Activated naive CD8-positive, alpha-beta T cell (primary cell): ENCODE results near the gene OR2S2.
"Not testable (repeated sequence)": the region's sequence is repeated elsewhere in the genome, so short reads cannot be mapped to it uniquely, and the experiment has no call there.

Source experiments
- H3K27ac Mint-ChIP-seq: one replicate; pipeline ENCODE4 v1.8.0; 2021; ENCODE audit warnings: mixed read lengths
- H3K27me3 Mint-ChIP-seq: one replicate; pipeline ENCODE4 v1.8.0; 2021; ENCODE audit warnings: mixed read lengths
- H3K36me3 Mint-ChIP-seq: one replicate; pipeline ENCODE4 v1.8.0; 2021; ENCODE audit warnings: mixed read lengths
- H3K4me1 Mint-ChIP-seq: one replicate; pipeline ENCODE4 v1.8.0; 2021; ENCODE audit warnings: low read depth, mixed read lengths
- H3K4me3 Mint-ChIP-seq: one replicate; pipeline ENCODE4 v1.8.0; 2021; ENCODE audit warnings: mild to moderate bottlenecking, mixed read lengths
- H3K9me3 Mint-ChIP-seq: one replicate; pipeline ENCODE4 v1.8.0; 2021; ENCODE audit warnings: low read depth, mixed read lengths

Gene OR2S2

GRCh38 chr9:35958104-35958837, at the start of gene OR2S2:
Gene OR2S2, minus strand, starts transcription at chr9:35958154. Its CDS starts 56 bp downstream, at chr9:35958098.
- H3K4me1 Mint-ChIP-seq, result peaks cover 2% of the 10 kb centered on the region
- H3K27me3 Mint-ChIP-seq, result peaks cover 1% of the 10 kb centered on the region
- H3K9me3 Mint-ChIP-seq, result no peaks in the 10 kb centered on the region
- no peak within 1 kb of the TSS for H3K4me3 Mint-ChIP-seq
- no peaks in the 10 kb centered on the region for H3K36me3 Mint-ChIP-seq
- no peak within 1 kb of the TSS for H3K27ac Mint-ChIP-seq

- no peak overlapping the region for H3K4me3 Mint-ChIP-seq
- no peak overlapping the region for H3K27ac Mint-ChIP-seq
- H3K27me3 Mint-ChIP-seq, result peaks cover 29% of the 10 kb centered on the region
- H3K36me3 Mint-ChIP-seq, result peaks cover 4% of the 10 kb centered on the region
- peaks cover 16% of the 10 kb centered on the region for H3K4me1 Mint-ChIP-seq
- H3K9me3 Mint-ChIP-seq, result no peaks in the 10 kb centered on the region
These were observed 49.4 kb upstream of the OR2S2 start for GRCh38 chr9:36007316-36007708.

GRCh38 chr9:36006549-36007315, 48.8 kb upstream of the OR2S2 start:
- Mint-ChIP-seq H3K27me3 (peaks cover 29% of the 10 kb centered on the region), H3K27ac (no peak overlapping the region), H3K4me3 (no peak overlapping the region), H3K9me3 (no peaks in the 10 kb centered on the region), H3K4me1 (peaks cover 16% of the 10 kb centered on the region), H3K36me3 (peaks cover 4% of the 10 kb centered on the region)

- Mint-ChIP-seq H3K27ac (no peak overlapping the region), H3K4me3 (no peak overlapping the region), H3K36me3 (peaks cover 4% of the 10 kb centered on the region), H3K27me3 (peaks cover 29% of the 10 kb centered on the region), H3K9me3 (no peaks in the 10 kb centered on the region), H3K4me1 (peaks cover 16% of the 10 kb centered on the region)
These were observed 47.9 kb upstream of the OR2S2 start for GRCh38 chr9:36005891-36006290.

GRCh38 chr9:35998333-35998732, 40.4 kb upstream of the OR2S2 start:
- peaks cover 11% of the 10 kb centered on the region for H3K9me3 Mint-ChIP-seq
- H3K4me1 Mint-ChIP-seq, result no peaks in the 10 kb centered on the region
- H3K36me3 Mint-ChIP-seq, result peaks cover 15% of the 10 kb centered on the region
- H3K27me3 Mint-ChIP-seq, result peaks cover 12% of the 10 kb centered on the region
- no peak overlapping the region for H3K27ac Mint-ChIP-seq
- no peak overlapping the region for H3K4me3 Mint-ChIP-seq

- not testable (repeated sequence) for H3K27me3 Mint-ChIP-seq, H3K4me3 Mint-ChIP-seq, H3K4me1 Mint-ChIP-seq, H3K27ac Mint-ChIP-seq
- Mint-ChIP-seq H3K9me3 (peaks cover 11% of the 10 kb centered on the region), H3K36me3 (peaks cover 15% of the 10 kb centered on the region)
These were observed 39.1 kb upstream of the OR2S2 start for GRCh38 chr9:35997016-35997415.

GRCh38 chr9:35996358-35996970, 38.5 kb upstream of the OR2S2 start:
- peaks cover 15% of the 10 kb centered on the region for H3K36me3 Mint-ChIP-seq
- no peak overlapping the region for H3K27ac Mint-ChIP-seq
- no peaks in the 10 kb centered on the region for H3K4me1 Mint-ChIP-seq
- peaks cover 11% of the 10 kb centered on the region for H3K9me3 Mint-ChIP-seq
- H3K27me3 Mint-ChIP-seq, result peaks cover 8% of the 10 kb centered on the region
- no peak overlapping the region for H3K4me3 Mint-ChIP-seq

- H3K4me1 Mint-ChIP-seq, result no peaks in the 10 kb centered on the region
- peaks cover 7% of the 10 kb centered on the region for H3K27me3 Mint-ChIP-seq
- peaks cover 15% of the 10 kb centered on the region for H3K36me3 Mint-ChIP-seq
- peaks cover 11% of the 10 kb centered on the region for H3K9me3 Mint-ChIP-seq
- H3K27ac Mint-ChIP-seq, result no peak overlapping the region
- H3K4me3 Mint-ChIP-seq, result no peak overlapping the region
These were observed 37.0 kb upstream of the OR2S2 start for GRCh38 chr9:35994959-35995358.

GRCh38 chr9:35993976-35994720, 36.2 kb upstream of the OR2S2 start:
- Mint-ChIP-seq H3K36me3 (peaks cover 15% of the 10 kb centered on the region), H3K9me3 (peaks cover 11% of the 10 kb centered on the region), H3K4me3 (no peak overlapping the region), H3K4me1 (no peaks in the 10 kb centered on the region), H3K27me3 (peaks cover 7% of the 10 kb centered on the region), H3K27ac (no peak overlapping the region)

- not testable (repeated sequence) for H3K4me3 Mint-ChIP-seq, H3K27me3 Mint-ChIP-seq, H3K27ac Mint-ChIP-seq, H3K9me3 Mint-ChIP-seq, H3K36me3 Mint-ChIP-seq, H3K4me1 Mint-ChIP-seq
These were observed 35.2 kb upstream of the OR2S2 start for GRCh38 chr9:35993136-35993535.

GRCh38 chr9:35990155-35990554, 32.2 kb upstream of the OR2S2 start:
- Mint-ChIP-seq H3K4me3 (no peak overlapping the region), H3K27me3 (peaks cover 17% of the 10 kb centered on the region), H3K27ac (no peak overlapping the region), H3K9me3 (no peaks in the 10 kb centered on the region), H3K4me1 (no peaks in the 10 kb centered on the region), H3K36me3 (no peaks in the 10 kb centered on the region)

GRCh38 chr9:35984021-35984420, 26.1 kb upstream of the OR2S2 start:
- H3K36me3 Mint-ChIP-seq, result peaks cover 3% of the 10 kb centered on the region
- peaks cover 26% of the 10 kb centered on the region for H3K27me3 Mint-ChIP-seq
- H3K4me3 Mint-ChIP-seq, result no peak overlapping the region
- H3K9me3 Mint-ChIP-seq, result no peaks in the 10 kb centered on the region
- H3K4me1 Mint-ChIP-seq, result no peaks in the 10 kb centered on the region
- no peak overlapping the region for H3K27ac Mint-ChIP-seq

GRCh38 chr9:35981699-35982098, 23.7 kb upstream of the OR2S2 start:
- Mint-ChIP-seq H3K4me1 (no peaks in the 10 kb centered on the region), H3K36me3 (peaks cover 4% of the 10 kb centered on the region), H3K27ac (no peak overlapping the region), H3K4me3 (no peak overlapping the region), H3K27me3 (peaks cover 31% of the 10 kb centered on the region), H3K9me3 (no peaks in the 10 kb centered on the region)

GRCh38 chr9:35980289-35981011, 22.5 kb upstream of the OR2S2 start:
- H3K27me3 Mint-ChIP-seq, result peaks cover 30% of the 10 kb centered on the region
- H3K4me3 Mint-ChIP-seq, result no peak overlapping the region
- peaks cover 6% of the 10 kb centered on the region for H3K36me3 Mint-ChIP-seq
- no peak overlapping the region for H3K27ac Mint-ChIP-seq
- H3K9me3 Mint-ChIP-seq, result peaks cover 1% of the 10 kb centered on the region
- no peaks in the 10 kb centered on the region for H3K4me1 Mint-ChIP-seq
